22Rv1 (cell line): Measurements from ENCODE around the gene ADGRL3.
A peak's percentile ranks its signal among the peaks of the same experiment; 100 is the strongest.

Experiments used
- H3K27ac ChIP-seq: fragments of 450-650 bp; 2 replicates; pipeline ENCODE4 v1.5.1; 2017
- ZFX ChIP-seq: fragments of 450-650 bp; IDR thresholded peaks from 2 replicates; pipeline ENCODE4 v1.6.1; 2017; ENCODE audit warnings: antibody characterized with exemption, borderline replicate concordance
- TF ChIP-seq, protein P1 (sequence below): fragments of 450-650 bp; IDR thresholded peaks from 2 replicates; pipeline ENCODE4 v1.5.1; 2017; ENCODE audit warnings: mild to moderate bottlenecking

The ADGRL3 gene

DNA sequence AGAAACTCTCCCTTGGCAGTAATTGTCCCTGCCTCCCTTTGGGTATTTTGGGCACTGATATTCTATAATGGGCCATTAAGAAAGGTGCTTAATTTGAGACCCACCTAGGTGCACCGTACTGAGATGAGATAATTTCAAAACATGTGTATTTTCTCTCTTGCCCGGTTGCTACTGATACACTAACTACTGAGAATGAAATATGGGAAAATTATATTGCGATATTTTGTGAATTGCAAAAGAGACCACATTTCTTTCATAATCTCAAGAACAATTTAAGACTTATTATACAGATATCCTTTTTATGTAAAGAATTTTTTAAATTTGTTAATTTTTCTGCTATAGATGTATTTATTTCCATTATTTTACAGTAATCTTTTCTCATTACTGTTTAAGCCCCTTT, 284.9 kb downstream of the ADGRL3 start:
- no peak overlapping the region for H3K27ac ChIP-seq

DNA sequence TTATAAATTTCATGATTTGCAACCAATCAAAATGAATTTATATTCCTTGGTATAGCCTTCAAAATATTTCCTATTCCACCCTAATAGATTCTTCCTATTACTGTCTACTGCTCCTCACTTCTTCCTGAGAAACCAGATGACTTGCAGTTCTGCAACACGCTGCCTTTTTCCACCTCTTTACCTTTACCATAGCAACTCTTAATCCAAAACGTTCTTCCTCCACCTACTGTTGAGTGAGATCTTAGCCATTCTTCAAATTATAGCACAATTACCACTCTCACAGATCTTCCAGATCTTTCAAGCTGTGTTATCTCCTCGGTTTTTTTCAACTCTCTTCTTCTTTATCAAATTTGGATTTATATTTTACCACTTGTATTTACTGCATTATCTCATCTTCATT, 289.8 kb downstream of the ADGRL3 start:
- TF ChIP-seq, protein P1, sequence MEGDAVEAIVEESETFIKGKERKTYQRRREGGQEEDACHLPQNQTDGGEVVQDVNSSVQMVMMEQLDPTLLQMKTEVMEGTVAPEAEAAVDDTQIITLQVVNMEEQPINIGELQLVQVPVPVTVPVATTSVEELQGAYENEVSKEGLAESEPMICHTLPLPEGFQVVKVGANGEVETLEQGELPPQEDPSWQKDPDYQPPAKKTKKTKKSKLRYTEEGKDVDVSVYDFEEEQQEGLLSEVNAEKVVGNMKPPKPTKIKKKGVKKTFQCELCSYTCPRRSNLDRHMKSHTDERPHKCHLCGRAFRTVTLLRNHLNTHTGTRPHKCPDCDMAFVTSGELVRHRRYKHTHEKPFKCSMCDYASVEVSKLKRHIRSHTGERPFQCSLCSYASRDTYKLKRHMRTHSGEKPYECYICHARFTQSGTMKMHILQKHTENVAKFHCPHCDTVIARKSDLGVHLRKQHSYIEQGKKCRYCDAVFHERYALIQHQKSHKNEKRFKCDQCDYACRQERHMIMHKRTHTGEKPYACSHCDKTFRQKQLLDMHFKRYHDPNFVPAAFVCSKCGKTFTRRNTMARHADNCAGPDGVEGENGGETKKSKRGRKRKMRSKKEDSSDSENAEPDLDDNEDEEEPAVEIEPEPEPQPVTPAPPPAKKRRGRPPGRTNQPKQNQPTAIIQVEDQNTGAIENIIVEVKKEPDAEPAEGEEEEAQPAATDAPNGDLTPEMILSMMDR: no peak
- TF ChIP-seq ZFX: no peak
- no peak overlapping the region for H3K27ac ChIP-seq

More for the DNA sequence above, 284.9 kb downstream of the ADGRL3 start:
- TF ChIP-seq, protein P1: no peak
- TF ChIP-seq ZFX: no peak

DNA sequence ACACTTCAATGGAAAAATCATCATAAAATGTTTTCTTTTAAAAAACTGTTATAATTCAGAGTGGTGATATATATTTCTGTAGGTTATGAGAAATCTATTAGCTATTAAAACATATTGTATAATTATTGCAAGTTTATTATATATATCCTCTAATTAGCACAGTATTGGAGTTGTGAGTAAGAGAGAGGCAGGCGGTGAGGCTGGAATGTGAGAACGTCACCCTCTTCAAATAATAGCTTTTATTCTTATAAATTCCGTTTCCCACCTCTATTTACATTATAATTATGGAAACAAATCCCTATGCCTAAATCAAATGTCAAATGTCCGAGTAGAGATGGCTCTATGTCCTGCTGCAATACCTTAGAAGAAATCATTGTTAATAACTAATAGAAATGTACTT, 292.9 kb downstream of the ADGRL3 start:
- H3K27ac ChIP-seq: no peak overlapping the region
- TF ChIP-seq, protein P1: no peak
- no peak for TF ChIP-seq ZFX

DNA sequence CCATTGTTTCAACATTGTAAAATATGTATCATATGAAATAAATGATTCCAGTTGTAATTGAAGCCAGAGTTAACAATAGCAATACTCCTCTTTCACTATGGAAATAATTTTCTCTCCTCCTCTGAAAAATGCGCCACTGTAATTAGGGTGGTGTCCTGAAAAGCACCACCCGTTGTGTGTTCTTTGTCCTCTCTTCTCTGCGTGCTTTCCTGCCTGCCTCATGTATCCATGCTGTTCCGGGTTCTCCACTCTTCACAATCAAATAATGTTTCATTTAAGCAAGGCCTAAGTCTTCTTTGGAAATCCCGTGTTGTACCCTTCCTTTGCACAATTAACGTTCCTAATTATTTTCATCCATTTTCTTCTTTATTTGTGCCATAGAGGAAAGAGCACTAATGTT, 293.3 kb downstream of the ADGRL3 start:
- no peak overlapping the region for H3K27ac ChIP-seq
- TF ChIP-seq ZFX: no peak
- TF ChIP-seq, protein P1: no peak

DNA sequence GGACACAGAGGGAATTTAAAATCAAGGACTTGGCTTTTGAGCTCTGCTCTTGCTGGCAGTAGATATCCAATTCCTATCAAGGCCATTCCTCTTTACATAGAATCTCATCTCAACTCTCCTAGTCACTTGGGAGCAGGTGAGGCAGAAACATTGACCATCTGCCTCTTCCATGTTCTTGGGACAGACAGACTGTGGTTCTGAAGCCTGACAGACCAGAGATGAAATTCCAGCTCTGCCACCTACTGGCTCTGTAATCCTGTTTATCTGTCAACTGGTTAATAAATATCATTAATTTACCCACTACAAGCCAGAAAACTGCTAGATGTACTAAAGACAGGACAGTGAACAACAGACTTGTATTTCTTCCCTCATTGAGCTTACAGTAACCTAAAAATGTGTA, 300.8 kb downstream of the ADGRL3 start:
- no peak for TF ChIP-seq ZFX
- TF ChIP-seq, protein P1: peak; percentile 36; the same call in 1 of the 2 replicates
- no peak overlapping the region for H3K27ac ChIP-seq

DNA sequence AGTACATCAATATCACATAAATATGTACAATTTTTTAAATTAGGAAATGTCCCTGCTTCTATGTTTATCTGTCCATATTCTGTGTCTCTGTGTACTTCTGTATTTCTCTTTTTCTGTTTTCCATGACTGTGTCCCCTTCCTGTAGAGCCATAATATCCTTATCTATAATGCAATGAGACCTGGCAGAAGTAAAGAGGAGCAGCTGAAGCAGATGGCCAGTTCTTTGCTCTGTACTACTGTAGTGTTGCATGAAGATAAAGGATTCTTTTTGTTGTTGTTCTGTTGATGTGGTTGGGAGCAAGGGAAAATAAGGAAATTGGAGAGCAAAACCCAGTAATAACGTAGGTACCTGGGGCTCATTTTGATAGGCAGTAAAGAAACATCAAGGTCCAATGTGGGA, 301.7 kb downstream of the ADGRL3 start:
- no peak for TF ChIP-seq ZFX
- TF ChIP-seq, protein P1: no peak
- no peak overlapping the region for H3K27ac ChIP-seq

DNA sequence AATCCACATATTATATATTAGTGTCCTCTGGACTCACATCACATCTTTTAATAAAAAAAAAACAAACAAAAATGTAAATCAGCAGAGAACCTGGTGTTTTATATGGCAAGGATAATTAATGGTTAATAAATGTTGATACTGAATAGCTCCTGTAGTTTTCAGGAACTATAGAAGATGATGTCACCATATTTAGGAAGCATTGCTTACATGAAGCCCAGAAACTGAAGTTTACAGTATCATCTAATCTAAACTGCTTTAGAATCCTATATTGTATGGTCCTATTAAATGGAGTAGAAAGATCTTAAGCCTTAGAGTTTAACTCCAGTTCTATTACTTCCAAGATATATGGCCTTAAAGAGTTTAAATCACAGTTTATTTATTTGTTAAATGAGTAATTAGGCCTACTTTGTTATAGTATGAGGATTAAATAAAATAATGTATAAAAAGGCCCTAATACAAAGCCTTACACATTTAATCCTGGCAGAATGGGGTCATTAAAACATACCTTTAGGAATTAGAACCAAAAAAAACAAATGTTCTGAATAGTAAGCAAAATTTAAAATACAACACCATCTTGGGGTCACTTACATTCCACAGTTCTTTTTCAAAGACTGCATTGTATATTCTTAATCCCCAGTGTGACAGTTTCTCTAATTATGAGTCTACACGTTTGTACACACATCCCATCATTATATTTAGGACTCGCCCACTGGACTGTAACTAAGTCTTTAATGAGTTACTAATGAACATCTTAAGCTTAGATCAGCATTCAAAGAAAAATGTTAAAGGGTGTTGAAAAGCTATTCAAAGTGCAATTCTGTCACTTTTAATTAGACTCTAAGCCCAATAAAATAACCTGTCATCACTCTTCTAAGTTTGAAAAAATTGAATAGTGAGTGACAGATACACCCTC, 305.9 kb downstream of the ADGRL3 start:
- no peak overlapping the region for H3K27ac ChIP-seq
- TF ChIP-seq, protein P1: no peak
- TF ChIP-seq ZFX: no peak
